Osteoblast (primary cell): Measurements from ENCODE around the gene MLH1. TPM values are rescaled to one million over a fixed set of nuclear protein-coding genes. Genes with fewer than 3 reads are reported as not detected.
A peak's percentile ranks its signal among the peaks of the same experiment; 100 is the strongest.
"Not testable (repeated sequence)": the region's sequence is repeated elsewhere in the genome, so short reads cannot be mapped to it uniquely, and the experiment has no call there.

Source experiments
- DNase-seq: peaks from one replicate; pipeline ENCODE4 v3.0.0; 2011; ENCODE audit warnings: low spot score, mixed read lengths; ENCODE audit not compliant: insufficient read length; ENCODE audit errors: missing footprints
- H2AFZ ChIP-seq: 2 replicates; pipeline ENCODE4 v1.6.0; 2011; ENCODE audit warnings: mild to moderate bottlenecking, low read length
- H3K27ac ChIP-seq: 2 replicates; pipeline ENCODE4 v1.5.1; 2011; ENCODE audit warnings: mild to moderate bottlenecking, low read depth, low read length, moderate library complexity
- H3K27me3 ChIP-seq: 2 replicates; pipeline ENCODE4 v1.6.0; 2012; ENCODE audit warnings: mild to moderate bottlenecking, control low read depth, inconsistent platforms, low read length, moderate library complexity; ENCODE audit not compliant: insufficient read depth
- H3K36me3 ChIP-seq: 2 replicates; pipeline ENCODE4 v1.5.1; 2011; ENCODE audit warnings: mild to moderate bottlenecking, low read length, control low read depth, moderate library complexity; ENCODE audit not compliant: insufficient read depth
- H3K4me1 ChIP-seq: 2 replicates; pipeline ENCODE4 v1.5.1; 2011; ENCODE audit warnings: mild to moderate bottlenecking, low read length, control low read depth, moderate library complexity; ENCODE audit not compliant: insufficient read depth
- H3K4me2 ChIP-seq: 2 replicates; pipeline ENCODE4 v1.6.0; 2011; ENCODE audit warnings: mild to moderate bottlenecking, low read length; ENCODE audit not compliant: insufficient read depth
- H3K4me3 ChIP-seq: fragments of 200-600 bp; sonication (generic); 3 replicates; pipeline ENCODE4 v1.5.1; 2012; ENCODE audit warnings: mild to moderate bottlenecking, low read length, inconsistent platforms; ENCODE audit not compliant: insufficient read depth
- H3K79me2 ChIP-seq: 2 replicates; pipeline ENCODE4 v1.6.0; 2012; ENCODE audit warnings: mild to moderate bottlenecking, low read length, control low read depth, inconsistent platforms; ENCODE audit not compliant: insufficient read depth
- H3K9me3 ChIP-seq: 2 replicates; pipeline ENCODE4 v1.5.1; 2011; ENCODE audit warnings: low read depth, low read length, control low read depth
- H4K20me1 ChIP-seq: 2 replicates; pipeline ENCODE4 v1.6.0; 2012; ENCODE audit warnings: mild to moderate bottlenecking, low read length, control low read depth; ENCODE audit not compliant: insufficient read depth
- total RNA-seq: library from RNA; depleted of rRNA; stranded (reverse); fragments of >200 nt; gene quantifications from 2 replicates; pipeline ENCODE4 v1.2.3, GENCODE V29; 2012
- TF ChIP-seq, protein P1 (sequence below): IDR thresholded peaks from 2 replicates; pipeline ENCODE4 v1.5.1; 2011; ENCODE audit warnings: mild to moderate bottlenecking, low read depth, low read length, moderate library complexity; ENCODE audit errors: extremely low read depth

MLH1 gene
- total RNA-seq, 1 donor: 53.6 TPM

DNA sequence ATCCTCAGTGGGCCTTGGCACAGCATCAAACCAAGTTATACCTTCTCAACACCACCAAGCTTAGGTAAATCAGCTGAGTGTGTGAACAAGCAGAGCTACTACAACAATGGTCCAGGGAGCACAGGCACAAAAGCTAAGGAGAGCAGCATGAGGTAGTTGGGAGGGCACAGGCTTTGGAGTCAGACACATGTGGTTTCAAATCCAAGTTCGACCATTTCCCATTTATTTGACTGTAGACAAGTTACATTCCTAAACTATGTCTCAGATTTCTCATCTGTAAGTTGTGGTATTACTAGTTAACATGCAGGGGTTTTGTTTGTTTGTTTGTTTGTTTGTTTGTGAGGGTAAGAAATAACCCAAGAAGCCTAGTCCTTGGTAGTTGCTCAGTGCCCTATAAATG lies 46.9 kb downstream of the MLH1 start:
- no peaks in the 10 kb centered on the region for H3K79me2 ChIP-seq
- H4K20me1 ChIP-seq: no peaks in the 10 kb centered on the region
- TF ChIP-seq, protein P1, sequence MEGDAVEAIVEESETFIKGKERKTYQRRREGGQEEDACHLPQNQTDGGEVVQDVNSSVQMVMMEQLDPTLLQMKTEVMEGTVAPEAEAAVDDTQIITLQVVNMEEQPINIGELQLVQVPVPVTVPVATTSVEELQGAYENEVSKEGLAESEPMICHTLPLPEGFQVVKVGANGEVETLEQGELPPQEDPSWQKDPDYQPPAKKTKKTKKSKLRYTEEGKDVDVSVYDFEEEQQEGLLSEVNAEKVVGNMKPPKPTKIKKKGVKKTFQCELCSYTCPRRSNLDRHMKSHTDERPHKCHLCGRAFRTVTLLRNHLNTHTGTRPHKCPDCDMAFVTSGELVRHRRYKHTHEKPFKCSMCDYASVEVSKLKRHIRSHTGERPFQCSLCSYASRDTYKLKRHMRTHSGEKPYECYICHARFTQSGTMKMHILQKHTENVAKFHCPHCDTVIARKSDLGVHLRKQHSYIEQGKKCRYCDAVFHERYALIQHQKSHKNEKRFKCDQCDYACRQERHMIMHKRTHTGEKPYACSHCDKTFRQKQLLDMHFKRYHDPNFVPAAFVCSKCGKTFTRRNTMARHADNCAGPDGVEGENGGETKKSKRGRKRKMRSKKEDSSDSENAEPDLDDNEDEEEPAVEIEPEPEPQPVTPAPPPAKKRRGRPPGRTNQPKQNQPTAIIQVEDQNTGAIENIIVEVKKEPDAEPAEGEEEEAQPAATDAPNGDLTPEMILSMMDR: no peak
- H3K36me3 ChIP-seq: peaks cover 32% of the 10 kb centered on the region
- no peaks in the 10 kb centered on the region for H3K27me3 ChIP-seq
- no peak overlapping the region for H3K4me2 ChIP-seq
- no peaks in the 10 kb centered on the region for H3K4me1 ChIP-seq
- H3K27ac ChIP-seq: no peak overlapping the region
- H3K4me3 ChIP-seq: no peak overlapping the region
- DNase-seq: no peak
- H3K9me3 ChIP-seq: peaks cover 7% of the 10 kb centered on the region
- no peak overlapping the region for H2AFZ ChIP-seq

DNA sequence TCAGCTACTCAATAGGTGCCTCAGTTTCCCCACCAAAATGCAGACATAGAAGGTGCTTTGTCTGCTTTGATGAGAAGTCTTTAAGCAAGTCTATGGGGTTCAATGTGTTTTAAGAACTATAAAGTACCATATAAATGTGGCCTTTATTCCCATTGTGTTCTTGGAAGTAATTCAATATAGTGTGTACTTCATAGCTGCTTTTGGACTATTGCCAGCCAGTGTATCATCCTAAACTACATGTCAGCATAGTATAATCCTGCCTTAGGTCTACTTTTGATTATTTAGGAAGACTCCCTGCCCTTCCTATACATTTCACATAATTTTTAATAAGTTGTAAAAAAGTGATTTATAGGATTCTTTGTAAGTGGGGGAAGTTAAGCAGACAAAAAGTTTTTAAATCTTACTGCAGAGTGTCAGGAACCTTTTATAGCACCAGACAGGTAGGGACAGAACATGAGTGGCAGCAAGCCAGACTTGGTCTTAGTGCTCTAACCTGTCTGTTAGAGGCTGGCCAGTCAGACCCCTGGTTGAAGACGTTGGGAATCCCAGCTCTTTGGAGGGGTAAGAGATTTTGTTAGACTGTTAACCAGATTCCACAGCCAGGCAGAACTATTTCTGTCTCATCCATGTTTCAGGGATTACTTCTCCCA lies 48.4 kb downstream of the MLH1 start:
- DNase-seq: no peak
- Histone ChIP-seq H3K27ac (no peak overlapping the region), H3K27me3 (no peaks in the 10 kb centered on the region), H3K9me3 (no peaks in the 10 kb centered on the region), H3K4me1 (no peaks in the 10 kb centered on the region), H3K4me3 (no peak overlapping the region), H3K4me2 (no peak overlapping the region), H4K20me1 (no peaks in the 10 kb centered on the region), H2AFZ (no peak overlapping the region), H3K36me3 (peaks cover 20% of the 10 kb centered on the region), H3K79me2 (no peaks in the 10 kb centered on the region)
- TF ChIP-seq, protein P1: no peak

GRCh38 chr3:37042712-37043111 lies 49.4 kb downstream of the MLH1 start:
- H3K36me3 ChIP-seq: peaks cover 30% of the 10 kb centered on the region
- not testable (repeated sequence) for DNase-seq, H3K27ac ChIP-seq, H3K4me2 ChIP-seq, H2AFZ ChIP-seq, H3K4me3 ChIP-seq, H3K9me3 ChIP-seq, H3K79me2 ChIP-seq, H3K4me1 ChIP-seq, H3K27me3 ChIP-seq, H4K20me1 ChIP-seq

- Histone ChIP-seq H3K4me1 (peaks cover 30% of the 10 kb centered on the region), H4K20me1 (no peaks in the 10 kb centered on the region), H3K4me3 (no peak overlapping the region), H3K79me2 (no peaks in the 10 kb centered on the region), H3K36me3 (peaks cover 73% of the 10 kb centered on the region), H3K4me2 (no peak overlapping the region), H3K27ac (peak overlapping the region; percentile 26), H3K27me3 (no peaks in the 10 kb centered on the region), H3K9me3 (no peaks in the 10 kb centered on the region), H2AFZ (no peak overlapping the region)
- TF ChIP-seq, protein P1: no peak
- DNase-seq: no peak
Measured at GRCh38 chr3:37050282-37050681, 57.0 kb downstream of the MLH1 start.
